Activated CD4-positive, alpha-beta T cell treated with anti-CD3 and anti-CD28 coated beads for 24 hours (primary cell): ENCODE data around the gene ATG9A.
"Not testable (repeated sequence)": the region's sequence is repeated elsewhere in the genome, so short reads cannot be mapped to it uniquely, and the experiment has no call there.

ENCODE experiments used
- DNase-seq, 2 donors: peaks; one replicate each; pipeline ENCODE4 v3.0.0-alpha.2; 2020; ENCODE audit warnings: low read depth in 2 of 2

ATG9A gene

GRCh38 chr2:219207134-219207883 is 22.1 kb downstream of the ATG9A start:
- DNase-seq, result no peak

GRCh38 chr2:219206328-219207133 is 22.9 kb downstream of the ATG9A start, which contains the start of gene ZFAND2B:
ZFAND2B (plus strand) TSS chr2:219206782; CDS start chr2:219206988, 206 bp downstream.
- DNase-seq, result peak; percentile 91 to 93

DNA sequence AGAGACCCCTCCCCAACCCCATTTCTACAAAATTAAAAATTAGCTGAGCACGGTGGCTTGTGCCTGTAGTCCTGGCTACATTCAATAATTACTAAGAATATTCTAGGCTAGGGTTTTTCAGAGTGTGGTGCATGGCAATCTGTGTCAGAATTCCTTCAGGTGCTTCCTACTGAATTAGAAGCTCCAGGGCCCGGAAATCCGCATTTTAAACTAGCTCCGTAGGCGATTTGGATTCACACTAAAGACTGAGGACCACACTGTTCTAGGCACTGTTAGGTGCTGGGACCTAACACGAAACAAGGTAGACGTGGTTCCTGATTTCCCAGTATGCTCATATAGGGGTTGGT is 23.5 kb downstream of the ATG9A start:
- no peak for DNase-seq

- DNase-seq, result no peak
These were observed 24.3 kb downstream of the ATG9A start for GRCh38 chr2:219205165-219205538.

GRCh38 chr2:219204425-219205164 is 24.8 kb downstream of the ATG9A start:
- no peak for DNase-seq

- DNase-seq, result not testable (repeated sequence)
These were observed 28.1 kb downstream of the ATG9A start for GRCh38 chr2:219201331-219201730.

- DNase-seq, result not testable (repeated sequence)
These were observed 28.7 kb downstream of the ATG9A start for GRCh38 chr2:219200502-219201326.

DNA sequence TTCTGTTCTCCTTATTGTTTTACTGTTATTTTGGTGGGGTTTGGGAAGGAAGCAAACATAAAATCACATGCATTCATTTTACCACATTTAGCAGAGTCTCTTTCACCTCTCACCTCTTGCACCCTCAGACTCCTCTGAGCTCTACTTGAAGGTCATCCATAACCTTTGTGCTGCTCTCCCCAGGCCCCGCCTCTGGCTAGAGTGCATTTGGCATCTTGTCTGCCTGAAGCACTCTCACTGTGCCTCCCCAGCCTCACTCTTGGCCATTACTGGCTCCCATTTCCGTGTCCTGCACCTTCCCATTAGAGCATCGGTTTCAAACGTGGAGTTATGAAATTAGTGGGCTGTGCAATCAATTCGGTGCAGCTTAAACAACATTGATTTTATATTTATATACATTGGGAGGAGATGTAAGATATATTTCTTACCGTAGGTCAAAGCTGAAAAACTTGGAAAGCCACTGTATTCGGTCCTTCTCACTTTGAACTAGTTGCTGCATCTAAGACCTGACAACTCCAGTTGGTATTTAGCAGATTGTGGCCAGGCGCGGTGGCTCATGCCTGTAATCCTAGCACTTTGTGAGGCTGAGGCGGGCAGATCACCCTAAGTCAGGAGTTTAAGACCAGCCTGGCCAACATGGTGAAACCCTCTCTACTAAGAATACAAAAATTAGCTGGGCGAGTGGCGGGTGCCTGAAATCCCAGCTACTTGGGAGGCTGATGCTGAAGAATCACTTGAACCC is 29.8 kb downstream of the ATG9A start:
- no peak for DNase-seq

GRCh38 chr2:219198974-219199373 is 30.5 kb downstream of the ATG9A start:
- no peak for DNase-seq

DNA sequence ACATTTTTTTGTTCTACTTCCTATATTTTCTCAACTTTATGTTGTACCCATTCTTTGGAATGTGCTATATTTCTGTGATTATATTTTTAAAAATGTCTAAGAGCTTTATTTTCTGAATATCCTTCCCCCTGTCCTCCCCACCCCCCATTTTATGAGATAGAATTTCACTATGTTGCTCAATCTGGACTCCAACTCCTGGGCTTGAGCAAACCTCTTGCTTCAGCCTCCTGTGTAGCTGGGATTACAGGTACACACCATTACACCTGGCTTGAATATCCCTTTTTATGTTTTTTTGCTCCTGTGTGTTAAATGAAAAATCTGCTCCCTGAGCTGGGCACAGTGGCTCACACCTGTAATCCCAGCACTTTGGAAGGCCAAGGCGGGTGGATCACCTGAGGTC is 32.0 kb downstream of the ATG9A start:
- no peak for DNase-seq

DNA sequence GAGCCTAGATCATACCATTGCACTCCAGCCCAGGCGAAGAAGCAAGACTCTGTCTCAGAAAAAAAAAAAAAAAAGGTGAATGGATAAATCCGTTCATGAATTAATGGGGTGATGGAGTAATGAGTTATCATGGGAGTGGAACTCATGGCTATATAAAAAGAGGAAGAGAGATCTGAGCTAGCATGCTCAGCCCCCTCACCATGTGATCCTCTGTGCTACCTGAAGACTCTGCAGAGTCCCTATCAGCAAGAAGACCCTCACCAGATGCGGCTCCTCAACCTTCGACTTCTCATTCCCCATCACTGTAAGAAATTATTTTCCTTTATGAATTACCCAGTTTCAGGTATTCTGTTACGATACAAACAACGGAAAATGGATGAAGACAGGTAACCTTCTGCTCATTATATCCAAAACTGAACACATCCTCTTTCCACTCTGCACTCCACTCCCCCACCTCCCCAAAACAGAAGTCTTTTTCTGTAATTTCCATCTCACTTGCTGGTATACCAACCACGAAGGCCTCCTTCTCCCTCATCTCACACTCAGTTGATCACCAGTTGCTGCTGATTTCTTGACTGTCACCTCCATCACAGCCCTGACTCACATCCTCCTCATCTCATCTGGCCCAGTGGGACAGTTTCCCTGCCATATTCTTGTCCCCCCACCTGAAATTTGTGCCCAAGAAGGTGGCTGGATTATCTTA is 42.5 kb downstream of the ATG9A start:
- DNase-seq, result no peak

DNA sequence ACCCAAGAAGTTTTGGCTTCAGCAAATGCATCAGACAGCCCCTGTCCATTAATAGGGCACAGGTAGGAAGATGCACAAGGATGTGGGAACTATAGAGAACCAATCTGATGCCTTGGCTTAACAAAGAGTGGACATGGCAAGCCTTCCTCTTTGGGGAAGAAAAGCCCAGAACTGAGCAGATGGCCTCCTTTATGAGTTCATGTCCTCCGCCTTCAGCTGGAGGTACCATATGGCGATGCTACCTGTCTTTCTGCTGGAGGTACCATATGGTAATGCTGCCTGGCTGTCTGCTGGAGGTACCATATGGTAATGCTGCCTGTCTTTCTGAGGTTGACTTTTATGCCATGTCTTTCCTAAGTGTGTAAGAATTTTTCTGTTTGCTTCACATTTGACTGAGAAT is 45.3 kb downstream of the ATG9A start:
- DNase-seq, result no peak

DNA sequence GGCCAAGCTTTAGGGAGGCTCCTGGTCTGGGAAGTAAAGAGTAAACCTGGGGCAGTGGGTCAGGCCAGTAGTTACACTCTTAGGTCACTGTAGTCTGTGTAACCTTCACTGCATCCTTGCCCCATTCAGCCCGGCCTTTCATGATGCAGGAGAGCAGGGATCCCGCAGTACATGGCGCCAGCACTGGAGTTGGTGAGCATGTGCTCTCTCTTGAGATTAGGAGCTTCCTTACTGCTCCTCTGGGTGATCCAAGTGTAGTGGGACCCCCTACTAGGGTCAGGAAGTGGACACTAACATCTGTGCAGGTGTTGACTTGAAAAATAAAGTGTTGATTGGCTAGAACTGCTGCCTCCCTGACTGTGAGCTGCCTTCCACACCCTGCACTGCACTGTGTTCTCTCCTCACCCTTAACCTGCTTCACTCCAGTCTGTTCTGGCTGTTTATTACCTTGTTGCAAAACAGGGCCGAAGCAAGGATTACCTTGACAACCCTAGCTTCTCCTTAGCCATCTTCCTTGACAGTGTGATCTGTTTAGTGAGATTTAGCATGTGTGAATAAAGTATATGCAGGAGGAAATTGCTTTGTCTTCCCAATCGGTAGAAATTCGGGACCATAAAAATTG is 46.2 kb downstream of the ATG9A start:
- no peak for DNase-seq

- no peak for DNase-seq
These were observed 46.9 kb downstream of the ATG9A start for GRCh38 chr2:219182331-219183150.

GRCh38 chr2:219181531-219181930 is 47.9 kb downstream of the ATG9A start:
- DNase-seq, result no peak

- DNase-seq, result no peak
These were observed 48.5 kb downstream of the ATG9A start for GRCh38 chr2:219180961-219181360.

- DNase-seq, result no peak
These were observed 49.6 kb downstream of the ATG9A start for GRCh38 chr2:219179601-219180465.
